ENCODE measurements around the gene DDIT3.

GRCh38 chr12:57477710-57478681 lies 42.3 kb downstream of the DDIT3 start:
- TF ChIP-seq CBFB (CRISPR knock-in tag; IDR thresholded peaks at IDR 0.05; ENCODE audit: low read depth) (no peak), FOXP1 (CRISPR knock-in tag; IDR thresholded peaks at IDR 0.05; ENCODE audit: borderline replicate concordance) (no peak), CTCF (IDR thresholded peaks at IDR 0.05) (no peak), ATF2 (CRISPR knock-in tag; IDR thresholded peaks at IDR 0.05; ENCODE audit: borderline replicate concordance, low read depth) (no peak), NFYB (CRISPR knock-in tag; conservative IDR thresholded peaks at IDR 0.05; ENCODE audit: low read depth) (no peak), SMAD4 (CRISPR knock-in tag; IDR thresholded peaks at IDR 0.05) (no peak), GTF2I (CRISPR knock-in tag; conservative IDR thresholded peaks at IDR 0.05) (no peak), ZSCAN18 (CRISPR knock-in tag; IDR thresholded peaks at IDR 0.05) (no peak), NFE2L1 (CRISPR knock-in tag; IDR thresholded peaks at IDR 0.05) (no peak)

Data from WTC11 (cell line).